Measurements from ENCODE around the gene TNFRSF1A. TPM values are rescaled to one million over a fixed set of nuclear protein-coding genes. Genes with fewer than 3 reads are reported as not detected.

The TNFRSF1A gene
- total RNA-seq, 1 experiment from 2014 or later, result 95.1 TPM

GRCh38 chr12:6327229-6328041, 14.4 kb downstream of the TNFRSF1A start:
- H3K9ac ChIP-seq (ENCODE audit: low read length), result no peak overlapping the region
- H3K9me2 ChIP-seq (replicated peaks; ENCODE audit: low read length), result no peaks in the 10 kb centered on the region
- no peak overlapping the region for H3K4me2 ChIP-seq (ENCODE audit: low read length)
- no TSS peak for BruUV-seq (replicated peaks)
- DNase-seq (no peak), ATAC-seq (no peak)
- no peaks in the 10 kb centered on the region for H3K9me3 ChIP-seq (ENCODE audit: low read length)
- TF ChIP-seq EZH2phosphoT487 (IDR thresholded peaks at IDR 0.05; ENCODE audit: borderline replicate concordance, low read length) (no peak), CTCF (conservative IDR thresholded peaks at IDR 0.05; ENCODE audit: low read depth, low read length) (no peak), EZH2 (IDR thresholded peaks at IDR 0.05; ENCODE audit: low read length, unreplicated experiment) (no peak)
- no peak overlapping the region for H2AFZ ChIP-seq (ENCODE audit: low read length)
- H3K79me2 ChIP-seq (ENCODE audit: low read length), result no peaks in the 10 kb centered on the region
- no peaks in the 10 kb centered on the region for H3K27me3 ChIP-seq (ENCODE audit: low read length)
- H4K20me1 ChIP-seq (ENCODE audit: low read length), result no peaks in the 10 kb centered on the region
- no peak overlapping the region for H3K27ac ChIP-seq (ENCODE audit: low read length)
- POLR2A ChIA-PET (ENCODE audit: unreplicated experiment), result interaction anchor here (0.6 kb wide), 2 partner anchors 62 to 65 kb away, joined by 4 to 6 read pairs; no protein-coding TSS in a partner anchor
- H3K36me3 ChIP-seq (ENCODE audit: low read depth, low read length), result peaks cover 22% of the 10 kb centered on the region
- CTCF ChIA-PET, result no interaction called here
- intact Hi-C loops (cut with micrococcal nuclease), result no loop called here
- H3K4me3 ChIP-seq (ENCODE audit: low read length), result no peak overlapping the region
- H3K4me1 ChIP-seq (ENCODE audit: insufficient read depth, low read length), result peaks cover 21% of the 10 kb centered on the region
- no peaks in the 10 kb centered on the region for H3F3A ChIP-seq (ENCODE audit: low read length, unreplicated experiment)

GRCh38 chr12:6326316-6327228, 15.3 kb downstream of the TNFRSF1A start:
- ChIA-PET CTCF (interaction anchor here (0.7 to 1.3 kb wide), 4 partner anchors 10 to 57 kb away, joined by 3 to 8 read pairs (median 4); partner anchors contain the start of gene LTBR), POLR2A (ENCODE audit: unreplicated experiment) (interaction anchor here (0.6 kb wide), 1 partner anchor 63 kb away, joined by 6 read pairs; no protein-coding TSS in a partner anchor)
- ATAC-seq, result peak; percentile 35
- TF ChIP-seq EZH2phosphoT487 (IDR thresholded peaks at IDR 0.05; ENCODE audit: borderline replicate concordance, low read length) (no peak), EZH2 (IDR thresholded peaks at IDR 0.05; ENCODE audit: low read length, unreplicated experiment) (no peak), CTCF (conservative IDR thresholded peaks at IDR 0.05; ENCODE audit: low read depth, low read length) (peak; percentile 49; the same call in 1 of the 2 replicates)
- no peak overlapping the region for H3K4me3 ChIP-seq (ENCODE audit: low read length)
- H3K9me3 ChIP-seq (ENCODE audit: low read length), result no peaks in the 10 kb centered on the region
- no peak overlapping the region for H3K9ac ChIP-seq (ENCODE audit: low read length)
- no peak overlapping the region for H3K27ac ChIP-seq (ENCODE audit: low read length)
- H3K36me3 ChIP-seq (ENCODE audit: low read depth, low read length), result peaks cover 22% of the 10 kb centered on the region
- BruUV-seq (replicated peaks), result TSS peak; percentile 4
- intact Hi-C loops (cut with micrococcal nuclease), result no loop called here
- no peaks in the 10 kb centered on the region for H3K9me2 ChIP-seq (replicated peaks; ENCODE audit: low read length)
- H3K4me1 ChIP-seq (ENCODE audit: insufficient read depth, low read length), result peaks cover 23% of the 10 kb centered on the region
- H3K27me3 ChIP-seq (ENCODE audit: low read length), result no peaks in the 10 kb centered on the region
- H2AFZ ChIP-seq (ENCODE audit: low read length), result no peak overlapping the region
- no peaks in the 10 kb centered on the region for H4K20me1 ChIP-seq (ENCODE audit: low read length)
- no peaks in the 10 kb centered on the region for H3F3A ChIP-seq (ENCODE audit: low read length, unreplicated experiment)
- H3K79me2 ChIP-seq (ENCODE audit: low read length), result no peaks in the 10 kb centered on the region
- no peak for DNase-seq
- H3K4me2 ChIP-seq (ENCODE audit: low read length), result no peak overlapping the region
